RWPE1 (cell line): Measurements from ENCODE around the gene LSG1.

Experiments used
- CTCF ChIA-PET: fragments of 350-600 bp; sonication (Branson Sonifier 250); formaldehyde crosslinking; extraction: SDS; loops from one replicate; lab custom pipeline; 2021; lab: Yijun Ruan, JAX
- POLR2A ChIA-PET: fragments of 400-600 bp; formaldehyde crosslinking; extraction: SDS; loops from one replicate; lab custom pipeline; 2020; ENCODE audit warnings: antibody characterized with exemption; ENCODE audit not compliant: low non-redundant PET; lab: Yijun Ruan, JAX
- DNase-seq: peaks from one replicate; pipeline ENCODE4 v3.0.0; 2012; ENCODE audit warnings: low spot score
- H3K27ac ChIP-seq: fragments of 450-650 bp; 2 replicates; pipeline ENCODE4 v1.5.1; 2017
- CTCF ChIP-seq: fragments of 450-650 bp; conservative IDR thresholded peaks from 2 replicates; pipeline ENCODE4 v1.5.1; 2017; ENCODE audit warnings: low read depth, mild to moderate bottlenecking

LSG1 gene

GRCh38 chr3:194612221-194612620 lies 59.8 kb downstream of the LSG1 start:
- no peak for TF ChIP-seq CTCF
- CTCF ChIA-PET = no interaction called here
- POLR2A ChIA-PET = no interaction called here
- no peak overlapping the region for H3K27ac ChIP-seq
- DNase-seq = no peak

GRCh38 chr3:194610689-194611088 lies 61.3 kb downstream of the LSG1 start:
- ChIA-PET POLR2A (no interaction called here), CTCF (interaction anchor here (0.6 to 0.7 kb wide), 3 partner anchors 8 to 267 kb away, joined by 3 read pairs; no protein-coding TSS in a partner anchor)
- no peak overlapping the region for H3K27ac ChIP-seq
- no peak for TF ChIP-seq CTCF
- DNase-seq = no peak

GRCh38 chr3:194609601-194610000 lies 62.4 kb downstream of the LSG1 start:
- ChIA-PET POLR2A (no interaction called here), CTCF (no interaction called here)
- DNase-seq = no peak
- H3K27ac ChIP-seq = no peak overlapping the region
- no peak for TF ChIP-seq CTCF

- H3K27ac ChIP-seq = no peak overlapping the region
- TF ChIP-seq CTCF = no peak
- POLR2A ChIA-PET = no interaction called here
- CTCF ChIA-PET = no interaction called here
- no peak for DNase-seq
These were observed 63.0 kb downstream of the LSG1 start for GRCh38 chr3:194608981-194609380.

GRCh38 chr3:194607592-194608389 lies 64.2 kb downstream of the LSG1 start:
- POLR2A ChIA-PET = no interaction called here
- no peak overlapping the region for H3K27ac ChIP-seq
- CTCF ChIA-PET = no interaction called here

GRCh38 chr3:194606941-194607340 lies 65.0 kb downstream of the LSG1 start:
- no peak overlapping the region for H3K27ac ChIP-seq
- ChIA-PET POLR2A (no interaction called here), CTCF (no interaction called here)
- TF ChIP-seq CTCF = no peak
- no peak for DNase-seq

More at GRCh38 chr3:194607592-194608389, 64.2 kb downstream of the LSG1 start:
- no peak for TF ChIP-seq CTCF
- DNase-seq = no peak
